ENCODE measurements around the gene ZSWIM4. TPM values are rescaled to one million over a fixed set of nuclear protein-coding genes. Genes with fewer than 3 reads are reported as not detected.
A peak's percentile ranks its signal among the peaks of the same experiment; 100 is the strongest.

Gene ZSWIM4
- polyA plus RNA-seq, 1 donor (not counting 4 experiments of a cell fraction or from before 2014, with no cell fraction given): 0.71 TPM

GRCh38 chr19:13861714-13862531, 66.7 kb downstream of the ZSWIM4 start:
- peak overlapping the region; percentile 96 for H3K27ac ChIP-seq (ENCODE audit: control insufficient read depth, insufficient read depth, low read length)
- no peaks in the 10 kb centered on the region for H3K79me2 ChIP-seq (ENCODE audit: control insufficient read depth, insufficient read depth, low read length)
- H3K9me1 ChIP-seq (ENCODE audit: control insufficient read depth, extremely low read depth, insufficient read depth, low read length): no peaks in the 10 kb centered on the region
- peak overlapping the region; percentile 37 for H2AFZ ChIP-seq (ENCODE audit: control insufficient read depth, low read length)
- H3K4me3 ChIP-seq (ENCODE audit: control insufficient read depth in 2 of 3, extremely low read depth in 1 of 3, insufficient read depth in 2 of 3, low read depth in 1 of 3, low read length in 3 of 3): peak overlapping the region; percentile 27 to 81 (median 69)
- peaks cover 18% of the 10 kb centered on the region for H3K4me1 ChIP-seq (ENCODE audit: control insufficient read depth, extremely low read depth, insufficient read depth, low read length)
- H3K4me2 ChIP-seq (ENCODE audit: control insufficient read depth, extremely low read depth, insufficient read depth, low read depth, low read length): peak overlapping the region; percentile 96
- peak overlapping the region; percentile 93 for H3K9ac ChIP-seq (ENCODE audit: control insufficient read depth, extremely low read depth, insufficient read depth, low read length)
- FAIRE-seq: peak; percentile 56
- dilution Hi-C loops (cut with MboI; ENCODE audit: extremely low pct_ligation_motif_present, low sequenced_read_pairs): no loop called here
- DNase-seq (ENCODE audit: low read depth, low spot score): no peak
- H3K27me3 ChIP-seq (ENCODE audit: control insufficient read depth, extremely low read depth, insufficient read depth, low read length): peaks cover 18% of the 10 kb centered on the region
- TF ChIP-seq CTCF (optimal IDR thresholded peaks at IDR 0.05 in 1 of 3, IDR thresholded peaks at IDR 0.05 in 1 of 3, conservative IDR thresholded peaks at IDR 0.05 in 1 of 3; ENCODE audit: extremely low read depth in 1 of 3, insufficient read depth in 2 of 3, low read length in 3 of 3) (peak; percentile 74 to 98 (median 96)), EZH2 (IDR thresholded peaks at IDR 0.05; ENCODE audit: low read length) (no peak)
- H3K36me3 ChIP-seq (ENCODE audit: control insufficient read depth in 2 of 2, extremely low read depth in 1 of 2, insufficient read depth in 2 of 2, low read length in 2 of 2): no peaks in the 10 kb centered on the region
- no peaks in the 10 kb centered on the region for H3K9me3 ChIP-seq (ENCODE audit: control insufficient read depth, low read depth, low read length)
- no peaks in the 10 kb centered on the region for H4K20me1 ChIP-seq (ENCODE audit: control insufficient read depth, extremely low read depth, insufficient read depth, low read length)

GRCh38 chr19:13864046-13864666, 68.9 kb downstream of the ZSWIM4 start:
- DNase-seq (ENCODE audit: low read depth, low spot score) (no peak), FAIRE-seq (no peak)
- H4K20me1 ChIP-seq (ENCODE audit: control insufficient read depth, extremely low read depth, insufficient read depth, low read length): no peaks in the 10 kb centered on the region
- dilution Hi-C loops (cut with MboI; ENCODE audit: extremely low pct_ligation_motif_present, low sequenced_read_pairs): no loop called here
- H3K36me3 ChIP-seq (ENCODE audit: control insufficient read depth in 2 of 2, extremely low read depth in 1 of 2, insufficient read depth in 2 of 2, low read length in 2 of 2): no peaks in the 10 kb centered on the region
- H3K4me1 ChIP-seq (ENCODE audit: control insufficient read depth, extremely low read depth, insufficient read depth, low read length): peaks cover 16% of the 10 kb centered on the region
- no peak overlapping the region for H3K27ac ChIP-seq (ENCODE audit: control insufficient read depth, insufficient read depth, low read length)
- no peak overlapping the region for H3K4me2 ChIP-seq (ENCODE audit: control insufficient read depth, extremely low read depth, insufficient read depth, low read depth, low read length)
- TF ChIP-seq EZH2 (IDR thresholded peaks at IDR 0.05; ENCODE audit: low read length) (no peak), CTCF (optimal IDR thresholded peaks at IDR 0.05 in 1 of 3, IDR thresholded peaks at IDR 0.05 in 1 of 3, conservative IDR thresholded peaks at IDR 0.05 in 1 of 3; ENCODE audit: extremely low read depth in 1 of 3, insufficient read depth in 2 of 3, low read length in 3 of 3) (no peak)
- H3K79me2 ChIP-seq (ENCODE audit: control insufficient read depth, insufficient read depth, low read length): no peaks in the 10 kb centered on the region
- no peaks in the 10 kb centered on the region for H3K9me1 ChIP-seq (ENCODE audit: control insufficient read depth, extremely low read depth, insufficient read depth, low read length)
- no peaks in the 10 kb centered on the region for H3K9me3 ChIP-seq (ENCODE audit: control insufficient read depth, low read depth, low read length)
- H2AFZ ChIP-seq (ENCODE audit: control insufficient read depth, low read length): no peak overlapping the region
- no peak overlapping the region for H3K9ac ChIP-seq (ENCODE audit: control insufficient read depth, extremely low read depth, insufficient read depth, low read length)
- no peak overlapping the region for H3K4me3 ChIP-seq (ENCODE audit: control insufficient read depth in 2 of 3, extremely low read depth in 1 of 3, insufficient read depth in 2 of 3, low read depth in 1 of 3, low read length in 3 of 3)
- peaks cover 18% of the 10 kb centered on the region for H3K27me3 ChIP-seq (ENCODE audit: control insufficient read depth, extremely low read depth, insufficient read depth, low read length)

Data from keratinocyte (primary cell).